Activated naive CD4-positive, alpha-beta T cell treated with Interleukin-2 at 50 U/mL for 16 hours (primary cell): Measurements from ENCODE around the gene HRK.

Experiments
- DNase-seq: peaks from one replicate; pipeline ENCODE4 v3.0.0-alpha.2; 2020

Gene HRK

GRCh38 chr12:116897476-116897875, 16.2 kb upstream of the HRK start:
- DNase-seq, result no peak

- DNase-seq, result no peak
These were observed 15.2 kb upstream of the HRK start for GRCh38 chr12:116896411-116896924.

GRCh38 chr12:116894913-116895312, 13.7 kb upstream of the HRK start:
- no peak for DNase-seq

GRCh38 chr12:116892349-116893140, 11.3 kb upstream of the HRK start:
- DNase-seq, result no peak

GRCh38 chr12:116891019-116891418, 9.8 kb upstream of the HRK start:
- DNase-seq, result no peak

- no peak for DNase-seq
These were observed 9.1 kb upstream of the HRK start for GRCh38 chr12:116890330-116890729.

- DNase-seq, result no peak
These were observed 6.7 kb upstream of the HRK start for GRCh38 chr12:116887897-116888296.

GRCh38 chr12:116887244-116887643, 6.0 kb upstream of the HRK start:
- DNase-seq, result no peak

GRCh38 chr12:116885491-116885890, 4.2 kb upstream of the HRK start:
- no peak for DNase-seq

- no peak for DNase-seq
These were observed 3.6 kb upstream of the HRK start for GRCh38 chr12:116884871-116885270.

- DNase-seq, result no peak
These were observed 1.5 kb upstream of the HRK start for GRCh38 chr12:116882742-116883141.

GRCh38 chr12:116881877-116882507, 751 bp upstream of the HRK start:
- no peak for DNase-seq

- DNase-seq, result peak; percentile 16
These were observed 370 bp downstream of the HRK start for GRCh38 chr12:116880817-116881324.

GRCh38 chr12:116880213-116880816, 926 bp downstream of the HRK start:
- DNase-seq, result no peak

- DNase-seq, result no peak
These were observed 1.6 kb downstream of the HRK start for GRCh38 chr12:116879509-116880212.

- no peak for DNase-seq
These were observed 2.4 kb downstream of the HRK start for GRCh38 chr12:116878567-116879508.

- no peak for DNase-seq
These were observed 4.9 kb downstream of the HRK start for GRCh38 chr12:116876151-116876869.

GRCh38 chr12:116874324-116874995, 6.8 kb downstream of the HRK start:
- no peak for DNase-seq

- no peak for DNase-seq
These were observed 10.9 kb downstream of the HRK start for GRCh38 chr12:116870306-116870705.

GRCh38 chr12:116867523-116867922, 13.7 kb downstream of the HRK start:
- no peak for DNase-seq
